IPS DF 6.9 (cell line): ENCODE measurements around the gene RUNX1.

Experiments
- DNase-seq: peaks from one replicate; pipeline ENCODE4 v3.0.0-alpha.2; 2013; ENCODE audit warnings: low read depth, low spot score
- H3K27ac ChIP-seq: one replicate; pipeline ENCODE4 v1.5.1; 2013; ENCODE audit warnings: low read length, control low read depth
- H3K27me3 ChIP-seq: 2 replicates; pipeline ENCODE4 v1.6.1; 2013; ENCODE audit warnings: mild to moderate bottlenecking, low read length; ENCODE audit not compliant: control insufficient read depth, insufficient read depth
- H3K36me3 ChIP-seq: 2 replicates; pipeline ENCODE4 v1.6.1; 2013; ENCODE audit warnings: low read length; ENCODE audit not compliant: control insufficient read depth, insufficient read depth
- H3K4me1 ChIP-seq: 2 replicates; pipeline ENCODE4 v1.6.1; 2013; ENCODE audit warnings: low read length; ENCODE audit not compliant: control insufficient read depth, insufficient read depth
- H3K4me3 ChIP-seq: 2 replicates; pipeline ENCODE4 v1.5.1; 2013; ENCODE audit warnings: mild to moderate bottlenecking, low read length
- H3K9me3 ChIP-seq: 2 replicates; pipeline ENCODE4 v1.6.1; 2013; ENCODE audit warnings: low read length, inconsistent platforms; ENCODE audit not compliant: control insufficient read depth, insufficient read depth
- WGBS: extraction: QIAGEN DNeasy Blood & Tissue Kit; methylation state at CpG from one replicate; pipeline ENCODE4 v1.1.7; 2013; ENCODE audit warnings: mixed read lengths, missing lambda C conversion rate; ENCODE audit not compliant: insufficient read length, insufficient coverage; 5-methylcytosine and 5-hydroxymethylcytosine counted together

RUNX1 gene

GRCh38 chr21:34888569-34889319 is 160.4 kb downstream of the RUNX1 start:
- Histone ChIP-seq H3K9me3 (no peaks in the 10 kb centered on the region), H3K27me3 (peaks cover 51% of the 10 kb centered on the region), H3K36me3 (no peaks in the 10 kb centered on the region), H3K4me1 (peaks cover 7% of the 10 kb centered on the region), H3K27ac (no peak overlapping the region), H3K4me3 (peak overlapping the region; percentile 70; the same call in 1 of the 2 replicates)
- WGBS, result no CpG with 5 or more reads among the region's 96 CpGs
- no peak for DNase-seq

DNA sequence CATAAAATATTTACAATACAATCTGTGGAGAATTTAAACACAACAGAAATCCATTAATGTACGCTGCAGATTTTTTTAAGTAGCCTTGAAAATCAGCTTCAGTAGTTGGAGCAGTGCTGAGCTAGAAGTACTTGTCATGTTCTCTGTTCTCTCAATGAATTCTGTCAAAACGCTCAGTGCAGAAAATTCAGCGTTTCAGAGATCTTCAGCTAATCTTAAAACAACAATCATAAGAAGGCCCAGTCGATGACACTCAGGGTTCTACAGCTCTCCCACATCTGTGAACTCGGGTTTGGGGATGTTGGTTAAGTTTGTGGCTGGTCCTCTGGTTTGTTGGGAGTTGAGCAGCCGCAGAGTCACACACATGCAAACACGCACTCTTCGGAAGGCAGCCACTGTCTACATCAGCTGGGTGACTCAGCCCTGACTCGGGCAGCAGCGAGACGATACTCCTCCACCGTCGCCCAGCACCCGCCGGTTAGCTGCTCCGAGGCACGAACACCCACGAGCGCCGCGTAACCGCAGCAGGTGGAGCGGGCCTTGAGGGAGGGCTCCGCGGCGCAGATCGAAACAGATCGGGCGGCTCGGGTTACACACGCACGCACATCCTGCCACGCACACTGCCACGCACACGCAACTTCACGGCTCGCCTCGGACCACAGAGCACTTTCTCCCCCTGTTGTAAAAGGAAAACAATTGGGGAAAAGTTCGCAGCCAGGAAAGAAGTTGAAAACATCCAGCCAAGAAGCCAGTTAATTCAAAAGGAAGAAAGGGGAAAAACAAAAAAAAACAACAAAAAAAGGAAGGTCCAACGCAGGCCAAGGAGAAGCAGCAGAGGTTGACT is 161.2 kb downstream of the RUNX1 start:
- H3K9me3 ChIP-seq, result no peaks in the 10 kb centered on the region
- H3K36me3 ChIP-seq, result no peaks in the 10 kb centered on the region
- WGBS, result no CpG with 5 or more reads among the region's 40 CpGs
- no peak overlapping the region for H3K27ac ChIP-seq
- H3K4me1 ChIP-seq, result peaks cover 7% of the 10 kb centered on the region
- peak overlapping the region; percentile 19; the same call in 1 of the 2 replicates for H3K4me3 ChIP-seq
- peaks cover 54% of the 10 kb centered on the region for H3K27me3 ChIP-seq
- DNase-seq, result no peak

DNA sequence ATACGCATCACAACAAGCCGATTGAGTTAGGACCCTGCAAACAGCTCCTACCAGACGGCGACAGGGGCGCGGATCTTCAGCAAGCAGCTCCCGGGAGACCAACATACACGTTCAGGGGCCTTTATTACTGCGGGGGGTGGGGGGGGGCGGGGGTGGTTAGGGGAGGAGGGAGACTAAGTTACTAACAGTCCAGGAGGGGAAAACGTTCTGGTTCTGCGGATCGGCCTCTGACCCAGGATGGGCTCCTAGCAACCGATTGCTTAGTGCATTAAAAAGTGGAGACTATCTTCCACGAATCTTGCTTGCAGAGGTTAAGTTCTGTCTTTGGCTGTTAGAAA is 162.0 kb downstream of the RUNX1 start:
- H3K36me3 ChIP-seq, result no peaks in the 10 kb centered on the region
- H3K4me3 ChIP-seq, result peak overlapping the region; percentile 3; the same call in 1 of the 2 replicates
- H3K9me3 ChIP-seq, result no peaks in the 10 kb centered on the region
- DNase-seq, result no peak
- no peak overlapping the region for H3K27ac ChIP-seq
- WGBS, result no CpG with 5 or more reads among the region's 15 CpGs
- peaks cover 7% of the 10 kb centered on the region for H3K4me1 ChIP-seq
- peaks cover 50% of the 10 kb centered on the region for H3K27me3 ChIP-seq

DNA sequence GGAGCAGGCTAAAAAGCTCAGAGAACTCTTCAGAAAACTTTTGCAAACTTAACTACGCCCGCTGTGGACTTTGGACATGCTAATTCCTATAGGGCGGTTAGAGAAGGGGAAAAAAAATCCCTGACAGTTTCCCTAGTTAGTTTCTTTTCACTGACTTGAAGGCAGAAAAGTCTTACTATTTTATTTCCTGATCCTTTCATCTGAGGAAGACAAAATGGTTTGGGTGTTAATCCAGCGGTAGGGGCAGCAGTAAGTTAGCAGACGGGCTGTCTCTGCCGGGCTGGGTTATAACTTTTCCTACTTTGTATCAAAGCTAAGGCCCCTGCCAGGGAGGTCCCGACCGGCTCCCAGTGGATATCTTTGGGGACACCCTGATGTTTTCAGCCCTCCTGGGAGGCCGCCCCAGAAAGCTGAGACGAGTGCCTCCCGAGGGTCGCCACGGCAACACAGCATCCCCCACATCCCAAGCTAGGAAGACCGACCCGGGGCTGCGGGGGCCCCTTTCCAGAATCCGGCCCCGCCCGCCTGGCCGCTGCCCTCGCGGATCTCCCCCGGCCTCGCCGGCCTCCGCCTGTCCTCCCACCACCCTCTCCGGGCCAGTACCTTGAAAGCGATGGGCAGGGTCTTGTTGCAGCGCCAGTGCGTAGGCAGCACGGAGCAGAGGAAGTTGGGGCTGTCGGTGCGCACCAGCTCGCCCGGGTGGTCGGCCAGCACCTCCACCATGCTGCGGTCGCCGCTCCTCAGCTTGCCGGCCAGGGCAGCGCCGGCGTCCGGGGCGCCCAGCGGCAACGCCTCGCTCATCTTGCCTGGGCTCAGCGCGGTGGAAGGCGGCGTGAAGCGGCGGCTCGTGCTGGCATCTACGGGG is 162.6 kb downstream of the RUNX1 start:
- Histone ChIP-seq H3K9me3 (no peaks in the 10 kb centered on the region), H3K4me3 (peak overlapping the region; percentile 3; the same call in 1 of the 2 replicates), H3K4me1 (peaks cover 7% of the 10 kb centered on the region), H3K27ac (no peak overlapping the region), H3K36me3 (no peaks in the 10 kb centered on the region), H3K27me3 (peaks cover 47% of the 10 kb centered on the region)
- no CpG with 5 or more reads among the region's 56 CpGs for WGBS
- no peak for DNase-seq

- DNase-seq, result no peak
- Histone ChIP-seq H3K4me1 (peaks cover 7% of the 10 kb centered on the region), H3K4me3 (no peak overlapping the region), H3K36me3 (no peaks in the 10 kb centered on the region), H3K27me3 (peaks cover 41% of the 10 kb centered on the region), H3K9me3 (no peaks in the 10 kb centered on the region), H3K27ac (no peak overlapping the region)
- WGBS, result no CpG with 5 or more reads among the region's 24 CpGs
Measured at GRCh38 chr21:34885626-34886239, 163.4 kb downstream of the RUNX1 start.

GRCh38 chr21:34885125-34885524 is 164.0 kb downstream of the RUNX1 start:
- no CpG with 5 or more reads among the region's 6 CpGs for WGBS

GRCh38 chr21:34884346-34884929 is 164.7 kb downstream of the RUNX1 start:
- Histone ChIP-seq H3K9me3 (no peaks in the 10 kb centered on the region), H3K27me3 (peaks cover 40% of the 10 kb centered on the region), H3K4me1 (peaks cover 7% of the 10 kb centered on the region), H3K4me3 (no peak overlapping the region), H3K36me3 (no peaks in the 10 kb centered on the region), H3K27ac (no peak overlapping the region)
- DNase-seq, result no peak
- WGBS, result no CpG with 5 or more reads among the region's 3 CpGs

More at GRCh38 chr21:34885125-34885524, 164.0 kb downstream of the RUNX1 start:
- no peaks in the 10 kb centered on the region for H3K36me3 ChIP-seq
- no peak for DNase-seq
- H3K27me3 ChIP-seq, result peaks cover 40% of the 10 kb centered on the region
- H3K4me3 ChIP-seq, result no peak overlapping the region
- H3K4me1 ChIP-seq, result peaks cover 7% of the 10 kb centered on the region
- no peaks in the 10 kb centered on the region for H3K9me3 ChIP-seq
- H3K27ac ChIP-seq, result no peak overlapping the region

GRCh38 chr21:34883491-34884271 is 165.4 kb downstream of the RUNX1 start:
- peaks cover 7% of the 10 kb centered on the region for H3K4me1 ChIP-seq
- no peak overlapping the region for H3K27ac ChIP-seq

DNA sequence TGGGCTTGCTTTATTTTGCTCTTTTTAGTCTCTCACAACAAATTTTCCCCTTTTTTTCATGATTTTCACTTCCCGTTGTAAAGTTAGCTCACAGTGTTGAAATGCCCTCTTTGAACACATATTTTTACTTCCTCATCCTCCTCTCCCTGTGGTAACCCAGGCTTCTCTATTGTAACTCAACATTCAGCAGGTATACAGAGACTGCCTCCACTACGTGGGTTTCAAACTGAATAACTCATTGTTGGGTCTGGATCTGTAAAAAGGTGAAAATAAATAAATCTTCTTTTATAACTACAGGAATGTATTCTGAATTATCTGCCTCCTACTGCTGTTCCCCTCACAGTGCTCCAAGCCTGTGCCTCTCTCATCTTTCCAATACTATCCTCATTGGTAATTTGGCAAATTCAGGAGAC is 166.4 kb downstream of the RUNX1 start:
- no peak overlapping the region for H3K4me3 ChIP-seq
- no CpG with 5 or more reads among the region's 2 CpGs for WGBS

More at GRCh38 chr21:34883491-34884271, 165.4 kb downstream of the RUNX1 start:
- H3K36me3 ChIP-seq, result no peaks in the 10 kb centered on the region
- H3K9me3 ChIP-seq, result no peaks in the 10 kb centered on the region
- no peak for DNase-seq
- H3K4me3 ChIP-seq, result no peak overlapping the region
- WGBS, result no CpG with 5 or more reads among the region's 6 CpGs
- peaks cover 38% of the 10 kb centered on the region for H3K27me3 ChIP-seq

More for the DNA sequence above, 166.4 kb downstream of the RUNX1 start:
- no peaks in the 10 kb centered on the region for H3K9me3 ChIP-seq
- peaks cover 33% of the 10 kb centered on the region for H3K27me3 ChIP-seq
- H3K27ac ChIP-seq, result no peak overlapping the region
- peaks cover 2% of the 10 kb centered on the region; the same call in 1 of the 2 replicates for H3K4me1 ChIP-seq
- DNase-seq, result no peak
- H3K36me3 ChIP-seq, result no peaks in the 10 kb centered on the region
